Tibial artery (tissue), 4 donors: Measurements from ENCODE around the gene SEMA3F.
A peak's percentile ranks its signal among the peaks of the same experiment; 100 is the strongest.

Experiments used
- DNase-seq, 2 donors: peaks; one replicate each; pipeline ENCODE4 v3.0.0-alpha.2; 2019
- H3K27ac ChIP-seq, 2 donors: fragments of 200-600 bp; sonication (generic) in 1 of 2; 1 replicate in 1 of 2; 2 replicates in 1 of 2; pipeline ENCODE4 v1.5.1; 2018 to 2019; ENCODE audit warnings: mild to moderate bottlenecking in 1 of 2
- H3K27me3 ChIP-seq, 2 donors: fragments of 200-600 bp; sonication (generic) in 1 of 2; one replicate each; pipeline versions ENCODE4 v1.5.1 to v1.6.0; 2016 to 2019
- H3K36me3 ChIP-seq, 3 donors: fragments of 200-600 bp; sonication (generic) in 2 of 3; one replicate each; pipeline ENCODE4 v1.5.1; 2016 to 2019; ENCODE audit warnings: mild to moderate bottlenecking in 2 of 3
- H3K4me1 ChIP-seq, 4 donors: fragments of 200-600 bp; sonication (generic) in 2 of 4; 1 replicate in 3 of 4; 2 replicates in 1 of 4; pipeline ENCODE4 v1.5.1; 2016 to 2019
- H3K4me3 ChIP-seq, 2 donors: fragments of 200-600 bp; sonication (generic) in 1 of 2; 1 replicate in 1 of 2; 2 replicates in 1 of 2; pipeline ENCODE4 v1.5.1; 2018 to 2019; ENCODE audit warnings: mild to moderate bottlenecking in 2 of 2
- H3K9me3 ChIP-seq, 3 donors: fragments of 200-600 bp; sonication (generic) in 1 of 3; one replicate each; pipeline ENCODE4 v1.5.1; 2016 to 2019
- intact Hi-C: fragments of 100-400 bp; cut with DNase I; formaldehyde crosslinking; loops from one replicate; pipeline ENCODE4 v1.15.0; 2023; ENCODE audit warnings: low total_unique reads
- TF ChIP-seq, protein P1 (sequence below), 2 experiments: fragments of 200-600 bp in 1 of 2; fragments of 450-650 bp in 1 of 2; IDR thresholded peaks; one replicate each; pipeline ENCODE4 v1.5.1; 2017 to 2019; ENCODE audit warnings: antibody characterized with exemption in 2 of 2, mild to moderate bottlenecking in 1 of 2, moderate library complexity in 1 of 2

The SEMA3F gene

DNA sequence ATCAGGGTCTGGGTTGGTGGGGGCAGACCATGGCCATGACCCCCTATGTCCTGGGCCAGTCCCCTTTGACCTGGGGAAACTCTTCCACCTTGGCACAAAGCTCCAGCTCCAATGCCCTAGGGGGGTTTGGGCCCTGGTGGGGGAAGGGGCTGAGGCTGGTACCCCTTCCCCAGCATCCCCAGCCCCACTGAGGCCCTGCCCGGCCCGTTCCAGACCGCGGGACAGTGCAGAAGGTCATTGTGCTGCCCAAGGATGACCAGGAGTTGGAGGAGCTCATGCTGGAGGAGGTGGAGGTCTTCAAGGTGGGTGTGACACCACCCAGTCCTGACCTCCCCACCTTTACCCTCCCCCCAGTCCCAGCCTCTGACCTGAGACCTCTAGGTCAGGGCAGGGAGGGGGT, 30.1 kb downstream of the SEMA3F start:
- intact Hi-C loops = no loop called here
- TF ChIP-seq, protein P1, sequence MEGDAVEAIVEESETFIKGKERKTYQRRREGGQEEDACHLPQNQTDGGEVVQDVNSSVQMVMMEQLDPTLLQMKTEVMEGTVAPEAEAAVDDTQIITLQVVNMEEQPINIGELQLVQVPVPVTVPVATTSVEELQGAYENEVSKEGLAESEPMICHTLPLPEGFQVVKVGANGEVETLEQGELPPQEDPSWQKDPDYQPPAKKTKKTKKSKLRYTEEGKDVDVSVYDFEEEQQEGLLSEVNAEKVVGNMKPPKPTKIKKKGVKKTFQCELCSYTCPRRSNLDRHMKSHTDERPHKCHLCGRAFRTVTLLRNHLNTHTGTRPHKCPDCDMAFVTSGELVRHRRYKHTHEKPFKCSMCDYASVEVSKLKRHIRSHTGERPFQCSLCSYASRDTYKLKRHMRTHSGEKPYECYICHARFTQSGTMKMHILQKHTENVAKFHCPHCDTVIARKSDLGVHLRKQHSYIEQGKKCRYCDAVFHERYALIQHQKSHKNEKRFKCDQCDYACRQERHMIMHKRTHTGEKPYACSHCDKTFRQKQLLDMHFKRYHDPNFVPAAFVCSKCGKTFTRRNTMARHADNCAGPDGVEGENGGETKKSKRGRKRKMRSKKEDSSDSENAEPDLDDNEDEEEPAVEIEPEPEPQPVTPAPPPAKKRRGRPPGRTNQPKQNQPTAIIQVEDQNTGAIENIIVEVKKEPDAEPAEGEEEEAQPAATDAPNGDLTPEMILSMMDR (IDR thresholded peaks at IDR 0.05) = no peak
- H3K27ac ChIP-seq = no peak overlapping the region
- no peaks in the 10 kb centered on the region for H3K27me3 ChIP-seq
- H3K4me1 ChIP-seq = peaks cover 0 to 3% (median 0%) of the 10 kb centered on the region in 4 donors
- peaks cover 0 to 63% (median 38%) of the 10 kb centered on the region in 3 donors for H3K36me3 ChIP-seq
- no peak overlapping the region for H3K4me3 ChIP-seq
- H3K9me3 ChIP-seq = no peaks in the 10 kb centered on the region
- DNase-seq = no peak

DNA sequence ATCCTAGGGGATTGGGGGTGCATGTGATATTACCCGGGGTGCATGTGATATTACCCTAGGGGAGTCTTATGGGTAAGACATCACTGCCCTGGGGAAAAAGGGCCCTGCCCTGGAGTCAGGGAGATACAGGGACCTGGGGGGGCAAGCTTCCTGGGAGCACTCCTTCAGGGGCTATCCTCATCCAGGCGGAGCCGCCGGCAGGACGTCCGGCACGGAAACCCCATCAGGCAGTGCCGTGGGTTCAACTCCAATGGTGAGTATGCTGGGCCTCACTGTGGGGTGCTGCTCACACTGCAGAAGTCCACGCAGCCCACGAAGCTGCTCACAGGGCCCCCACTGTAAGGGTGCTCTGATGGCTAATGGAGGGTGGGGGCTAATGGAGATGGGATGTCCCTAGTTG, 31.0 kb downstream of the SEMA3F start:
- no peak overlapping the region for H3K4me3 ChIP-seq
- H3K27me3 ChIP-seq = no peaks in the 10 kb centered on the region
- H3K27ac ChIP-seq = no peak overlapping the region
- intact Hi-C loops = no loop called here
- peaks cover 0 to 3% (median 0%) of the 10 kb centered on the region in 4 donors for H3K4me1 ChIP-seq
- TF ChIP-seq, protein P1 (IDR thresholded peaks at IDR 0.05) = no peak
- H3K36me3 ChIP-seq = peaks cover 0 to 63% (median 38%) of the 10 kb centered on the region in 3 donors
- H3K9me3 ChIP-seq = no peaks in the 10 kb centered on the region
- DNase-seq = no peak

DNA sequence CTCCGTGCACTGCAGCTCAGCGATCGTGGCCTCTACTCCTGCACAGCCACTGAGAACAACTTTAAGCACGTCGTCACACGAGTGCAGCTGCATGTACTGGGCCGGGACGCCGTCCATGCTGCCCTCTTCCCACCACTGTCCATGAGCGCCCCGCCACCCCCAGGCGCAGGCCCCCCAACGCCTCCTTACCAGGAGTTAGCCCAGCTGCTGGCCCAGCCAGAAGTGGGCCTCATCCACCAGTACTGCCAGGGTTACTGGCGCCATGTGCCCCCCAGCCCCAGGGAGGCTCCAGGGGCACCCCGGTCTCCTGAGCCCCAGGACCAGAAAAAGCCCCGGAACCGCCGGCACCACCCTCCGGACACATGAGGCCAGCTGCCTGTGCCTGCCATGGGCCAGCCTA, 32.6 kb downstream of the SEMA3F start:
- H3K4me3 ChIP-seq = no peak overlapping the region
- peaks cover 0 to 54% (median 31%) of the 10 kb centered on the region in 3 donors for H3K36me3 ChIP-seq
- no peak overlapping the region for H3K27ac ChIP-seq
- intact Hi-C loops = no loop called here
- H3K4me1 ChIP-seq = peaks cover 0 to 7% (median under 1%) of the 10 kb centered on the region in 4 donors
- no peaks in the 10 kb centered on the region for H3K9me3 ChIP-seq
- no peak for DNase-seq
- TF ChIP-seq, protein P1 (IDR thresholded peaks at IDR 0.05) = no peak
- H3K27me3 ChIP-seq = peaks cover 0 to 10% of the 10 kb centered on the region in 2 donors

DNA sequence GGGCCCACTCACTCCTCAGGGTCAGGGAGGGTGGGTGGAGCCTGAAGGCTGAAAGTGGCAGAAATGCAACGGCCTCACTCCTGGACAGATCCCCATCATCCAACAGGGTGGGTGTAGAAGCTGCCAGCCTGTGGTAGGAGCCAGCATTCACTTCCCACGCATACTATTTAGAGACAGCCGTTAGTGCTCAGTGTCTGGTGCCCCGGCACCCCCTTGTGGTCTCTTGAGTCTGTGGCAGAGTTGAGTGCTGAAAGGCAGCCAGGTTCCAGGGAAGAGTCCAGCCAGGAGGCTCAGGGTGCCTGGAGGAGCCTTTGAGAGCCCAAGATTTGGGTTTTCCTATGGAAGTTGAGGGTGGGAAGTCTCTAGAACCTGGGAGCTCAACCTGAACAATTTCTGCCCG, 34.1 kb downstream of the SEMA3F start:
- Histone ChIP-seq H3K4me3 (no peak overlapping the region), H3K4me1 (peaks cover 0 to 22% (median 16%) of the 10 kb centered on the region in 4 donors), H3K27me3 (peaks cover 2 to 26% of the 10 kb centered on the region in 2 donors), H3K27ac (no peak overlapping the region), H3K36me3 (peaks cover 0 to 40% (median 22%) of the 10 kb centered on the region in 3 donors), H3K9me3 (no peaks in the 10 kb centered on the region)
- peak; percentile 75 to 89 for DNase-seq
- TF ChIP-seq, protein P1 (IDR thresholded peaks at IDR 0.05) = peak; percentile 85 to 96
- intact Hi-C loops = loop anchor here (1.0 kb wide), 1 partner anchor 68 kb away; no protein-coding TSS in a partner anchor

DNA sequence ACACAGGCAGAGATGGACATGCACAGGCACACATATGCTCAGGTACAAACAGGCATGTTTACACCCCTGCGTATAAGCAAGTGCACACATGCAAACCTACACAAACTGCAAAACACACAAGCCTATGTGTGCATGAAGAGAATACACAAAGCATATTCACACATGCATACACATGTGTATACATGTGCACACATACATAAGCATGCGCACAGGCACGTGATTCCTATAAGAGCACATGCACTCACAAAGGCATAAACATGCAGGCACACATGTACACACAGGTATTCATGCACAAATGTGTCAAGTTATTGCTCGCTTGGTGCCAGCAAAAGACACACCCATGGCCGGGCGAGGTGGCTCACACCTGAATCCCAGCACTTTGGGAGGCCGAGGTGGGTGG, 34.9 kb downstream of the SEMA3F start:
- peaks cover 0 to 28% (median 19%) of the 10 kb centered on the region in 4 donors for H3K4me1 ChIP-seq
- TF ChIP-seq, protein P1 (IDR thresholded peaks at IDR 0.05) = no peak
- peaks cover 0 to 32% (median 15%) of the 10 kb centered on the region in 3 donors for H3K36me3 ChIP-seq
- intact Hi-C loops = loop anchor here (1.0 kb wide), 1 partner anchor 69 kb away; no protein-coding TSS in a partner anchor
- no peak overlapping the region for H3K4me3 ChIP-seq
- no peak for DNase-seq
- H3K9me3 ChIP-seq = no peaks in the 10 kb centered on the region
- no peak overlapping the region for H3K27ac ChIP-seq
- peaks cover 2 to 31% of the 10 kb centered on the region in 2 donors for H3K27me3 ChIP-seq
